Hypothalamus (tissue), 51 donors: ENCODE results near the gene EPHA1.
A peak's percentile ranks its signal among the peaks of the same experiment; 100 is the strongest.

ENCODE experiments used
- DNase-seq, 51 donors: peaks; one replicate each; lab custom pipeline; 2025; lab: John Stamatoyannopoulos, UW

EPHA1 gene

GRCh38 chr7:143391462-143392404 is 16.9 kb downstream of the EPHA1 start:
- DNase-seq = peak in 1 of 51 donors; percentile 42

GRCh38 chr7:143390773-143391317 is 17.8 kb downstream of the EPHA1 start:
- DNase-seq = no peak

GRCh38 chr7:143390104-143390772 is 18.4 kb downstream of the EPHA1 start:
- no peak for DNase-seq

- no peak for DNase-seq
These were observed 19.1 kb downstream of the EPHA1 start for GRCh38 chr7:143389316-143390103.

- DNase-seq = no peak
These were observed 20.1 kb downstream of the EPHA1 start for GRCh38 chr7:143388491-143389101.

- DNase-seq = no peak
These were observed 20.6 kb downstream of the EPHA1 start for GRCh38 chr7:143388051-143388450.

- DNase-seq = no peak
These were observed 21.3 kb downstream of the EPHA1 start for GRCh38 chr7:143387156-143387975.

GRCh38 chr7:143385891-143386781 is 22.5 kb downstream of the EPHA1 start:
- peak in 1 of 51 donors; percentile 14 for DNase-seq

GRCh38 chr7:143384661-143385631 is 23.7 kb downstream of the EPHA1 start:
- DNase-seq = no peak

- DNase-seq = no peak
These were observed 24.5 kb downstream of the EPHA1 start for GRCh38 chr7:143384148-143384547.

GRCh38 chr7:143383642-143383957 is 25.1 kb downstream of the EPHA1 start:
- no peak for DNase-seq

- DNase-seq = no peak
These were observed 25.6 kb downstream of the EPHA1 start for GRCh38 chr7:143382791-143383641.

GRCh38 chr7:143382126-143382790 is 26.4 kb downstream of the EPHA1 start:
- no peak for DNase-seq

GRCh38 chr7:143381427-143382125 is 27.1 kb downstream of the EPHA1 start:
- DNase-seq = peak in 32 of 51 donors; percentile 14 to 74 (median 40)
